Pancreas (tissue), 10 donors: ENCODE results near the gene KRT36. TPM values are rescaled to one million over a fixed set of nuclear protein-coding genes. Genes with fewer than 3 reads are reported as not detected.

Experiments
- ATAC-seq, 4 donors: fragments of 200-7000 bp; cut with Tn5 transposase; one replicate each; pipeline versions ENCODE4 v1.8.0 to v1.9.1; 2020; ENCODE audit warnings: mild to moderate bottlenecking in 4 of 4, moderate library complexity in 4 of 4
- DNase-seq, 6 donors: peaks; one replicate each; pipeline ENCODE4 v3.0.0-alpha.2; 2020
- FAIRE-seq: peaks from 2 replicates; lab custom pipeline; 2012; peaks lifted over from hg19 to GRCh38; lab: Jason Lieb, UNC
- H3K27ac ChIP-seq, 4 donors: fragments of 200-600 bp; sonication (generic); 1 replicate in 3 of 4; 2 replicates in 1 of 4; pipeline versions ENCODE4 v1.5.0 to v1.8.0; 2020
- H3K27me3 ChIP-seq, 4 donors: fragments of 200-600 bp; one replicate each; pipeline ENCODE4 v1.8.0; 2021
- H3K36me3 ChIP-seq, 3 donors: fragments of 200-600 bp; sonication (generic) in 1 of 3; one replicate each; pipeline versions ENCODE4 v1.5.0 to v1.8.0; 2020 to 2021
- H3K4me1 ChIP-seq, 3 donors: fragments of 200-600 bp; one replicate each; pipeline ENCODE4 v1.8.0; 2021
- H3K4me3 ChIP-seq, 4 donors: fragments of 200-600 bp; sonication (generic) in 2 of 4; one replicate each; pipeline versions ENCODE4 v1.5.0 to v1.8.0; 2020 to 2021
- H3K9me3 ChIP-seq, 4 donors: fragments of 200-600 bp; one replicate each; pipeline ENCODE4 v1.8.0; 2021
- WGBS, 2 donors: extraction: QIAGEN DNeasy Blood & Tissue Kit; methylation state at CpG; one replicate each; pipeline ENCODE4 v1.1.7; 2013; 5-methylcytosine and 5-hydroxymethylcytosine counted together
- intact Hi-C, 3 donors: fragments of 100-400 bp; cut with DNase I; formaldehyde crosslinking; loops; one replicate each; pipeline versions ENCODE4 v1.11.1 to v1.14.2; 2022
- polyA plus RNA-seq, 2 donors: library from polyadenylated mRNA; stranded (reverse); fragments of 200-250 nt; gene quantifications; one replicate each; pipeline ENCODE4 v1.2.3, GENCODE V29; 2013
- total RNA-seq, 6 donors: library from RNA; stranded (reverse); fragmentation: NEBNext Ultra II Directional in 4 of 6; extraction: Animal tissue kit (Norgen Biotek cat#: 25700) in 4 of 6; gene quantifications; one replicate each; pipeline versions ENCODE4 v1.2.1 to v1.2.4, GENCODE V29; 2021 to 2023
- TF ChIP-seq, protein P1 (sequence below), 4 donors: fragments of 200-600 bp; sonication (generic) in 3 of 4; IDR thresholded peaks; one replicate each; pipeline versions ENCODE4 v1.5.0 to v1.8.0; 2021; ENCODE audit warnings: antibody characterized with exemption in 4 of 4
- donor health status: healthy with polysubstance abuse.
- donor health status: DM: no; HTN: no; CAD: no; lungs with moderate emphysema.
- donor health status: DM: no; HTN: no; CAD: no.
- donor health status: control.
- donor health status: control.
- donor health status: Bipolar disorder and iron deficiency.
- donor health status: DM: yes; HTN: yes; CAD: no.
- donor health status: DM: no; HTN: no; CAD: no.
- donor health status: DM: no; HTN: no; CAD: no.
- donor health status: DM: yes; HTN: yes; CAD: no.

The KRT36 gene
- total and polyA plus RNA-seq, 8 donors, result not detected

DNA sequence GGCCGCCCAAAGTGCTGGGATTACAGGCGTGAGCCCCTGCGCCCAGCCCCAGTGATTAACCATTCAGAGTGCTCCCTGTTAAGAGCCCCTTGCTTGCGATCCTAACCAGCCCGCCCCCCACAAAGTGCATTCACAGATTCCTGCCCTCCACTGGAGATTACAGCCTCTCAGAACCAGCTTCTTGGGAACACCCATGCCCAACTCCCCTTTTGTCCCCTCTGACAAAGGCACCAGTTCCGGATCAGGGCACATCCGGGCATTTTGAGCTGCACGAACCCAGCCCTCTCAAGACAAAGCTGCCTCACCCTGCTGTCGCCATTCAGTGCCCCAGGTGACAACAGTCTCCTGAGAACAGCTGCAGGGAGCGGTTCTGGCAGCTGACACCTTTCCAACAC lies 39.2 kb upstream of the KRT36 start:
- H3K9me3 ChIP-seq, result no peaks in the 10 kb centered on the region
- ATAC-seq, result no peak
- no peak overlapping the region for H3K4me3 ChIP-seq
- TF ChIP-seq, protein P1, sequence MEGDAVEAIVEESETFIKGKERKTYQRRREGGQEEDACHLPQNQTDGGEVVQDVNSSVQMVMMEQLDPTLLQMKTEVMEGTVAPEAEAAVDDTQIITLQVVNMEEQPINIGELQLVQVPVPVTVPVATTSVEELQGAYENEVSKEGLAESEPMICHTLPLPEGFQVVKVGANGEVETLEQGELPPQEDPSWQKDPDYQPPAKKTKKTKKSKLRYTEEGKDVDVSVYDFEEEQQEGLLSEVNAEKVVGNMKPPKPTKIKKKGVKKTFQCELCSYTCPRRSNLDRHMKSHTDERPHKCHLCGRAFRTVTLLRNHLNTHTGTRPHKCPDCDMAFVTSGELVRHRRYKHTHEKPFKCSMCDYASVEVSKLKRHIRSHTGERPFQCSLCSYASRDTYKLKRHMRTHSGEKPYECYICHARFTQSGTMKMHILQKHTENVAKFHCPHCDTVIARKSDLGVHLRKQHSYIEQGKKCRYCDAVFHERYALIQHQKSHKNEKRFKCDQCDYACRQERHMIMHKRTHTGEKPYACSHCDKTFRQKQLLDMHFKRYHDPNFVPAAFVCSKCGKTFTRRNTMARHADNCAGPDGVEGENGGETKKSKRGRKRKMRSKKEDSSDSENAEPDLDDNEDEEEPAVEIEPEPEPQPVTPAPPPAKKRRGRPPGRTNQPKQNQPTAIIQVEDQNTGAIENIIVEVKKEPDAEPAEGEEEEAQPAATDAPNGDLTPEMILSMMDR (IDR thresholded peaks at IDR 0.05), result no peak
- no peak overlapping the region for H3K27ac ChIP-seq
- peaks cover 0 to 7% (median 0%) of the 10 kb centered on the region in 4 donors for H3K27me3 ChIP-seq
- no peak for FAIRE-seq
- intact Hi-C loops, result loop anchor here in 1 of 3 donors (10.0 kb wide), 1 partner anchor 624 kb away; no protein-coding TSS in a partner anchor
- H3K4me1 ChIP-seq, result no peaks in the 10 kb centered on the region
- peak in 1 of 6 donors; percentile 27 for DNase-seq
- no peaks in the 10 kb centered on the region for H3K36me3 ChIP-seq
- 76 to 83% methylated on average over 10 of the region's 10 CpGs for WGBS, 2 donors

DNA sequence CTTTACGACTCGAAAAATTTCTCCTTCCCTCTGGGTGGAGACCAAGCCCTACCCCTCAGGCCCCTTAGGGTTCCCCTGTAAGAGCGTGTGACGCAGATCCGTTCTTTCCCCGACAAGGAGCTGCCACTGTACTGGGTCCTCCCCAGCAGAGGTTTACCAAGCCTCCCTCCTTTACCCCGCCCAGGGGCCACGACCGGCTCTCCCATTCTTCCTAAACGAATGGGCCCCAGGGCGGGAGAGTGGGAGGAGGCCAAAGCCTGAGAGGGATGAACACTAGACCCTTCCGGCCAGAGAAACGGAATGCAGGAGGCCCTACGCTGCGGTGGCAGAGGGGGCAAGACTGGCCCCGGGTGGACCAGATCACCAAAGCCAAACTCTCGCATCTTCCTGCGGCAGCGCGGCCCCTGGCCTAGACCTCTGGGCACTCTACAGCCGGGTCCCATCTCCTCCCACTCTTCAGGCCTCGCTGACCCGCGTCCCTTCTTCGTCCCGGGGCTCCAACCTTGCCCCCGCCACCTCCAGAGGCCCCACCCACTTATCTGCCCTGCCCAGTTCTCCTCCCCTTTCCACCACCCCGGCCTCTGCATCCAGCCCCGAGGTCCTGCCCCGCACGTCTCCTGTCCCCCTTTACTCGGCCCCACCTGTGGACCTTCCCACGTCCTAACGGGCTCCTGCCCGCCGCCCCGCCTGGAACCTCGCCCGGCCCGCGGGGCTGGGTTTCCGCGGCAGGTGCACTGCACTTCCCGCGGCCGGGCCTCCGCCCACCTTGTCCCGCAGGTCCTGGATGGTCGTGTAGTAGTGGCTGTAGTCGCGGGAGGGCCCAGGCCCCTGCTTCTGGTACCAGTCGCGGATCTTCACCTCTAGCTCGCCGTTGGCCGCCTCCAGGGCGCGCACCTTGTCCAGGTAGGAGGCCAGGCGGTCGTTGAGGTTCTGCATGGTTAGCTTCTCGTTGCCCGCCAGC lies 37.6 kb upstream of the KRT36 start:
- FAIRE-seq (no peak), ATAC-seq (peak; percentile 46 to 76 (median 66)), DNase-seq (peak; percentile 35 to 82 (median 48))
- intact Hi-C loops, result loop anchor here in 1 of 3 donors (10.0 kb wide), 1 partner anchor 623 kb away; no protein-coding TSS in a partner anchor
- H3K4me1 ChIP-seq, result no peaks in the 10 kb centered on the region
- no peaks in the 10 kb centered on the region for H3K9me3 ChIP-seq
- peaks cover 0 to 7% (median 0%) of the 10 kb centered on the region in 4 donors for H3K27me3 ChIP-seq
- H3K4me3 ChIP-seq, result peak overlapping the region; percentile 15 to 51 (median 36)
- TF ChIP-seq, protein P1 (IDR thresholded peaks at IDR 0.05), result no peak
- H3K27ac ChIP-seq, result peak overlapping the region; percentile 67 to 80 (median 78)
- 12 to 14% methylated on average over 62 of the region's 62 CpGs for WGBS, 2 donors
- no peaks in the 10 kb centered on the region for H3K36me3 ChIP-seq

DNA sequence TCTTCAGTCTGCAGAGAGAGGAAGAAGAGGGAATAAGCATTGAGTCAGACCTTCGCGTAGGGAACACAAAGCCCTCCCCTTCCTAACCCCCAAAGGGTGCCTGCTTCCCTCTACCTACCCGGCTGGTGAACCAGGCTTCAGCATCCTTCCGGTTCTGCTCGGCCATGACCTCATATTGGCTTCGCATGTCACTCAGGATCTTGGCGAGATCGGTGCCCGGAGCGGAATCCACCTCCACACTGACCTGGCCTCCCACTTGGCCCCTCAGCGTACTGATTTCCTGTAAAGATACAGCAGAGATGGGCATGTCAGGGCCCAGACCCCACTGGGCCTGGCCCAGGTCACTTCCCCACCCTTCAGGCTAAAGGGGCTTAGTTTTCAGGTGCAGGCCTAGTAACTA lies 34.6 kb upstream of the KRT36 start:
- Histone ChIP-seq H3K9me3 (no peaks in the 10 kb centered on the region), H3K27ac (no peak overlapping the region), H3K4me3 (no peak overlapping the region), H3K27me3 (peaks cover 0 to 7% (median 0%) of the 10 kb centered on the region in 4 donors), H3K36me3 (no peaks in the 10 kb centered on the region), H3K4me1 (peaks cover 0 to 6% (median 4%) of the 10 kb centered on the region in 3 donors)
- peak in 2 of 6 donors; percentile 6 to 34 for DNase-seq
- TF ChIP-seq, protein P1 (IDR thresholded peaks at IDR 0.05), result no peak
- FAIRE-seq, result no peak
- 88 to 89% methylated on average over 11 of the region's 11 CpGs for WGBS, 2 donors
- intact Hi-C loops, result loop anchor here in 1 of 3 donors (10.0 kb wide), 1 partner anchor 619 kb away; no protein-coding TSS in a partner anchor
- no peak for ATAC-seq

DNA sequence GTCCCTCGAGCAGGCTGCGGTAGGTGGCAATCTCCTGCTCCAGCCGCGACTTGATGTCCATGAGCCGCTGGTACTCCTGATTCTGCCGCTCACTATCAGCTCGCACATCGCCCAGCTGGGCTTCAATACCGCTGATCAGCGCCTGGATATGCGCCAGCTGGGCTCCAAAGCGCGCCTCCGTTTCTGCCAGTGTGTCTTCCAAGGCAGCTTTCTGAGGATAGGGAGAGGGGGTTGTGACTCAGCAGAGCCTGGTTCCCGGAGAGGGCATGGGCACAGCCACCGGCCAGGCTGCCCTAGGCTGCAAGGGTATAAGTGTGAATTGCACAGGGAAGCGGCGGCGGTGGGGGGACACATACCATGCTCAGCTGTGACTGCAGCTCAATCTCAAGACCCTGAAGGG lies 34.1 kb upstream of the KRT36 start:
- FAIRE-seq (no peak), ATAC-seq (no peak), DNase-seq (peak in 1 of 6 donors; percentile 39)
- H3K36me3 ChIP-seq, result no peaks in the 10 kb centered on the region
- H3K4me3 ChIP-seq, result no peak overlapping the region
- H3K27ac ChIP-seq, result no peak overlapping the region
- TF ChIP-seq, protein P1 (IDR thresholded peaks at IDR 0.05), result no peak
- 77 to 82% methylated on average over 19 of the region's 19 CpGs for WGBS, 2 donors
- intact Hi-C loops, result loop anchor here in 1 of 3 donors (10.0 kb wide), 1 partner anchor 619 kb away; no protein-coding TSS in a partner anchor
- peaks cover 0 to 7% (median 0%) of the 10 kb centered on the region in 4 donors for H3K27me3 ChIP-seq
- peaks cover 0 to 6% (median 4%) of the 10 kb centered on the region in 3 donors for H3K4me1 ChIP-seq
- no peaks in the 10 kb centered on the region for H3K9me3 ChIP-seq
